GM11168 (cell line): Measurements from ENCODE around the gene CSRNP3.

Source experiments
- in situ Hi-C: fragments of 300-500 bp; cut with MboI; formaldehyde crosslinking; loops from one replicate; pipeline ENCODE4 v1.12.0; 2022; ENCODE audit warnings: low sequenced_read_pairs; ENCODE audit not compliant: unreplicated experiment

CSRNP3 gene

DNA sequence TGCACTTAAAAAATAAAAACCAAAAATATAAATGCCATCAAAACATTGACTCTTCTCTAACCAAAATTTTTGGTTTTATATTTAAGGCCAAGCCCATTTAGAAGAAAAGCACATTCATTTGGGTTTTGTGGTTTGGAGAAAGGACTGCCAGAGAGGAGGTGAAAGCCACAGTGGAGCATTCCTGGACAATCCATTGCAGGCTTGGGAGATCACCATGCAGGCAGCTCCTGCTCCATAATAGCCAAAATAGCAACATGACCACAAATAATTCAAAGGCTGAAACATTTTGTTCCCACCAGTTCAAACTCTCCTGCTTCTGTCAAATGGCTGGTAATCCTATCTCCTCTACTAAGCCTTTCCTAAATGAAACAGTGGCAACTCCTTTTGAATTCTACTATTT is 251.0 kb downstream of the CSRNP3 start:
- in situ Hi-C loops, result no loop called here

DNA sequence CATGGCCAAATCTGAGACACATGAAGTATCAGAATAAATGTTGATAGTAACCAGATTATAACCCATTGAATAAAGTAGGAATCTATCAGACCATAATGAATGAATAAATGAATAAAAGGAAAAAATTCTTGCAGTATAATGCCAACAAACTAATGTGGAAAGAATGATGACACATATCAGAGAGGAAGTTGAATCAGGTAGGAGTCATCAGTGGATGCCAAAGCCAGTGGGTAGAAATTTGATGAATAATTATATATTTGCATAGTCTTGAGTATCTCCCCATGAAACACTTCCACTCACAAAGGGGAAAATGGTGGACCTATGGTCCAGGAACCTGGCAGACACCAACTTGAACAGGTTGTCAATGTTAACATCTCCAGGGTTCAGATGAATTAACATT is 255.9 kb downstream of the CSRNP3 start:
- in situ Hi-C loops, result no loop called here
